Motor neuron (in vitro differentiated cells): ENCODE results near the gene CLIC1. TPM values are rescaled to one million over a fixed set of nuclear protein-coding genes. Genes with fewer than 3 reads are reported as not detected.
A peak's percentile ranks its signal among the peaks of the same experiment; 100 is the strongest.
"Not testable (repeated sequence)": the region's sequence is repeated elsewhere in the genome, so short reads cannot be mapped to it uniquely, and the experiment has no call there.

Experiments used
- ATAC-seq, 8 experiments: fragments of 200-7000 bp; cut with Tn5 transposase; replicated peaks in 6 of 8; 2 replicates each; pipeline ENCODE4 v1.8.0; 2021; ENCODE audit warnings: mild to moderate bottlenecking in 8 of 8, moderate library complexity in 8 of 8
- H3K27ac ChIP-seq, 2 donors: fragments of 250-450 bp; sonication (Bioruptor Pico); 2 replicates each; pipeline ENCODE4 v1.9.0; 2021; ENCODE audit warnings: antibody characterized with exemption in 2 of 2, mild to moderate bottlenecking in 2 of 2, moderate library complexity in 1 of 2
- H3K4me1 ChIP-seq, 2 donors: fragments of 250-450 bp; sonication (Bioruptor Pico); replicated peaks in 1 of 2; 2 replicates each; pipeline ENCODE4 v1.6.1; 2021; ENCODE audit warnings: antibody characterized with exemption in 2 of 2, mild to moderate bottlenecking in 2 of 2, moderate library complexity in 1 of 2
- H3K4me3 ChIP-seq, 5 donors: fragments of 250-450 bp; sonication (Bioruptor Pico); 2 replicates each; pipeline ENCODE4 v1.9.0; 2021; ENCODE audit warnings: antibody characterized with exemption in 5 of 5, mild to moderate bottlenecking in 5 of 5, moderate library complexity in 4 of 5
- WGBS, 10 experiments: fragments of 450-650 bp; shearing (Covaris generic); methylation state at CpG; one replicate each; pipeline ENCODE4 v1.0.0; 2022; 5-methylcytosine and 5-hydroxymethylcytosine counted together
- in situ Hi-C, 9 experiments: fragments of 400-800 bp; cut with MboI; loops; one replicate each; pipeline ENCODE4 v1.15.0; 2021; ENCODE audit warnings: low sequenced_read_pairs in 9 of 9, low pct_unique_long_range_greater_than_20kb in 2 of 9; ENCODE audit not compliant: unreplicated experiment in 9 of 9
- total RNA-seq, 8 experiments: library from RNA; unstranded; fragments of 300-600 nt; gene quantifications; 2 replicates each; pipeline versions ENCODE4 v1.2.3 to v1.2.4, GENCODE V29; 2022

Gene CLIC1
- total RNA-seq, 8 experiments from 2014 or later, result 73.5 to 627 (median 176) TPM

- in situ Hi-C loops, result no loop called here
- Histone ChIP-seq H3K4me1 (no peaks in the 10 kb centered on the region), H3K27ac (no peak overlapping the region), H3K4me3 (no peak overlapping the region)
- no peak for ATAC-seq
- 5 to 83% (median 75%) methylated on average over 1 to 4 of the region's 5 CpGs; no CpG with 5 or more reads in 2 of the 10 experiments for WGBS, 10 experiments
These were observed 16.0 kb downstream of the CLIC1 start for GRCh38 chr6:31720196-31720770.

- WGBS, 10 experiments, result 47 to 100% (median 66%) methylated on average over 1 to 4 of the region's 6 CpGs; no CpG with 5 or more reads in 2 of the 10 experiments
- in situ Hi-C loops, result no loop called here
- peaks cover 4 to 5% of the 10 kb centered on the region in 2 donors for H3K4me1 ChIP-seq
- H3K4me3 ChIP-seq, result no peak overlapping the region
- no peak overlapping the region for H3K27ac ChIP-seq
- no peak for ATAC-seq
These were observed 17.3 kb downstream of the CLIC1 start for GRCh38 chr6:31719001-31719400.

DNA sequence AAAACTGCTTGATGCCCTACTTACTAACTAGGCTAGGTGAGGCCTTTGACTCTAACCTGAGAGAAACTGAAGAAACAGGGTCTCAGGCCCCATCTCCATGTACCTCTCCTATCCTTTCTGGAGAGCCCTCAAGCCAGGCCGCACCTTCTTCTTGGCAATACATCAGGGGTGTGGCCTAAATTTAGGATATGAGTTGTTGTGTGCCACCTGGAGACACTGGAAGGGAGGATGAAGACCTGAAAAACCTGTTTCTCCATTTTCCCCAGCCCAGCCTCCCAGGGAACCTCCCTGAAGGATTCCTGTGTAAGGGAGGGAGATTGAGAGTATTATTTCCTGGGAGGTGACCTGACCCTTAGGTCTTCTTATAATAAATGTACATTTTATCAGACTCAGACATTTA is 18.1 kb downstream of the CLIC1 start:
- ATAC-seq, result no peak
- 100% methylated on average over 1 of the region's 1 CpG; no CpG with 5 or more reads in 6 of the 10 experiments for WGBS, 10 experiments
- in situ Hi-C loops, result no loop called here
- no peak overlapping the region for H3K4me3 ChIP-seq
- peaks cover 9 to 12% of the 10 kb centered on the region in 2 donors for H3K4me1 ChIP-seq
- no peak overlapping the region for H3K27ac ChIP-seq

- no peak overlapping the region for H3K4me3 ChIP-seq
- H3K4me1 ChIP-seq, result peaks cover 9 to 12% of the 10 kb centered on the region in 2 donors
- H3K27ac ChIP-seq, result no peak overlapping the region
- WGBS, 10 experiments, result 60 to 100% (median 78%) methylated on average over 1 to 7 of the region's 10 CpGs; no CpG with 5 or more reads in 2 of the 10 experiments
- ATAC-seq, result no peak
- in situ Hi-C loops, result no loop called here
These were observed 18.7 kb downstream of the CLIC1 start for GRCh38 chr6:31717499-31718222.

- in situ Hi-C loops, result no loop called here
- Histone ChIP-seq H3K4me1 (peaks cover 9 to 12% of the 10 kb centered on the region in 2 donors), H3K27ac (no peak within 1 kb of the TSS), H3K4me3 (no peak within 1 kb of the TSS)
- ATAC-seq, result no peak
- 33 to 100% (median 73%) methylated on average over 1 to 4 of the region's 16 CpGs; no CpG with 5 or more reads in 4 of the 10 experiments for WGBS, 10 experiments
These were observed 21.0 kb downstream of the CLIC1 start, which contains the start of gene LY6G6D for GRCh38 chr6:31715022-31715958. TSS of gene LY6G6D (plus strand) at chr6:31715348. CDS start at chr6:31715356, 8 bp downstream.

DNA sequence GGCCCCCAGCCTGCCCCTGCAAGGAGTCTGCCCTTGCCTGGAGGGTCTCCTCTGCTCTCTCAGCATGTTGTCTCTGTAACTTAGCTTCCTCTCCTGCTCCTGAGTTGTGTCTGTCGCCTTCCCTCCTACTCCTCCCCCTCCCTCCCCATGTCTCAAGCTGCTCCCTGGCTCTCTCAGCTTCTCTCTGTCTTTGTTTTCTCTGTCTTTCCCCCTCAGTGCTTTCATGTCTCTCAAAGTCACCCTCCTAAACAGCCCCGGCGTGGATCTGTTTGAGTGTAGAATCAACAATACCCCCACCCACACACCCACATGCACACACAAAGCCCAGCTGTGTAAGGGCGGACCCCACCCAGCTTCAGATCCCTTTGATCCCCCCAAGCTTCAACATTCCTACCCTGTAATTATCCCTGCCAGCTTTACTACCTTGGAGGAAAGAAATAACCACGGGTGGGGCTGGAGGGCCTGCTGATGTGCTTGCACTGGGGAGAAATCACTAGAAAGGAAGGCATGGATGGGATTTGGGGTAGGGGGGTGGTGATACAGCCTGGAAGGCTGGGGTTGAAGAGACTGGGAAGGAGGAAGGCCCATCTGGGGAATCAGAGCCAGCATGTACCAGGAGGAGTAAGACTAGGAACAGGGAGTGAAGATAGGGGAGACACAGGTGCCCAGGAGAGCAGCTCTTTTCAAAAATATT is 22.2 kb downstream of the CLIC1 start:
- in situ Hi-C loops, result no loop called here
- no peak overlapping the region for H3K27ac ChIP-seq
- WGBS, 10 experiments, result 0 to 17% (median 0%) methylated on average over 1 of the region's 5 CpGs; no CpG with 5 or more reads in 7 of the 10 experiments
- peak; percentile 34 to 82 (median 68) for ATAC-seq
- no peak overlapping the region for H3K4me3 ChIP-seq
- peaks cover 9 to 12% of the 10 kb centered on the region in 2 donors for H3K4me1 ChIP-seq

- in situ Hi-C loops, result no loop called here
- H3K4me1 ChIP-seq, result peaks cover 9 to 12% of the 10 kb centered on the region in 2 donors
- no peak for ATAC-seq
- 43 to 86% (median 75%) methylated on average over 1 to 2 of the region's 4 CpGs; no CpG with 5 or more reads in 4 of the 10 experiments for WGBS, 10 experiments
- no peak overlapping the region for H3K27ac ChIP-seq
- no peak overlapping the region for H3K4me3 ChIP-seq
These were observed 22.9 kb downstream of the CLIC1 start for GRCh38 chr6:31713465-31713864.

DNA sequence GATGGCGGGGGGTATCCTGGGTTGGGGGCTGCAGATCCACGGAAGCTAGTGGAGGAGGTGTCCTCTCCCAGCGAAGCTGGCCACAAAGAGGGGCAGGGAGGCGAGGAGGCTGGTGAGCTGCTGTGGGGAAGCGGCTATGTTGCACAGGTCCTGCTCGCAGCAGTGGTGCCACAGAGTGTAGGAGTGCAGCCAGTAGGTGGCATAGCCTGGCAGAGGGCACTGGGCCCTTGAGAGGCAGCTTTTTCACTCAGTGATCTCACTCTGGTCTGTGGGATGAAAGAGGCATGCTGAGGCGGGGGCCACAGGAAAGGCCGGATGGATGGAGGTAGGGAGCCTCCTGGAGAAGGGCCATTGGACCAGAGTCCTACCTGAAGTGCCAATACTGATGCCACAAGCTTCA is 24.0 kb downstream of the CLIC1 start:
- 88 to 100% (median 93%) methylated on average over 1 to 6 of the region's 8 CpGs; no CpG with 5 or more reads in 6 of the 10 experiments for WGBS, 10 experiments
- in situ Hi-C loops, result no loop called here

DNA sequence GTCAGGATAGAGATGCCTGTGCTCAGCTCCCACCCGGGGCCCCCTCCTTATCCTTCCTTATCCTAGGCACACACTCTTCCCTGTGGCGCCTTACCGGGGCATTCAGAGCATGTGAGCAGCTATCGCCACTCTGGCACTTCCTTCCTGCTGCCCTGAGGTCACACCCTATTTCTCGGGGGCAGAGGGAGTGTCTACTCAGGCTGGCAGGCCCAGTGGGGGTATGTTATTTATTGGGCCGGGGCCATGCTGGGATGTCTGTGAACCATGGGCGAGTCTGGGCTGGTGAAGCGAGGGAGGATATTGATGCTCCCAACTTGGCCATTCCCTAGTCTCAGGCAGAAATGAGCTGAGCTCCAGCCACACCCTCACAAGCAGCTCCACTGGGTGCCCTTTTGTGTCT is 25.1 kb downstream of the CLIC1 start:
- no peak overlapping the region for H3K27ac ChIP-seq
- peaks cover 9 to 12% of the 10 kb centered on the region in 2 donors for H3K4me1 ChIP-seq
- H3K4me3 ChIP-seq, result no peak overlapping the region
- no peak for ATAC-seq
- in situ Hi-C loops, result no loop called here
- WGBS, 10 experiments, result 53 to 87% (median 68%) methylated on average over 3 to 4 of the region's 8 CpGs; no CpG with 5 or more reads in 7 of the 10 experiments

More for the DNA sequence above, 24.0 kb downstream of the CLIC1 start:
- H3K4me1 ChIP-seq, result peaks cover 9 to 12% of the 10 kb centered on the region in 2 donors
- H3K4me3 ChIP-seq, result no peak overlapping the region
- peak in 2 of 8 experiments; percentile 17 to 49 for ATAC-seq
- H3K27ac ChIP-seq, result no peak overlapping the region

GRCh38 chr6:31710523-31711219 is 25.7 kb downstream of the CLIC1 start:
- no peak for ATAC-seq
- 0 to 71% (median 50%) methylated on average over 1 to 3 of the region's 5 CpGs; no CpG with 5 or more reads in 5 of the 10 experiments for WGBS, 10 experiments
- Histone ChIP-seq H3K4me3 (no peak overlapping the region), H3K27ac (no peak overlapping the region), H3K4me1 (peaks cover 9 to 12% of the 10 kb centered on the region in 2 donors)
- in situ Hi-C loops, result no loop called here

DNA sequence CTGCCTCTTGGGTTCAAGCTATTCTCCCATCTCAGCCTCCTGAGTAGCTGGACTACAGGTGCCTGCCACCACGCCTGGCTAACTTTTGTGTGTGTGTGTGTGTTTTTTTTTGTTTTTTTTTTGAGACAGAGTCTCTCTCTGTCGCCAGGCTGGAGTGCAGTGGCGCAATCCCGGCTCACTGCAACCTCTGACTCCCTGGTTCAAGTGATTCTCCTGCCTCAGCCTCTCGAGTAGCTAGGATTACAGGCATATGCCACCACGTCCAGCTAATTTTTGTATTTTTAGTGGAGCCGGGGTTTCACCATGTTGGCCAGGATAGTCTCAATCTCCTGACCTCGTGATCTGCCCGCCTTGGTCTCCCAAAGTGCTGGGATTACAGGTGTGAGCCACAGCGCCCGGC is 27.2 kb downstream of the CLIC1 start:
- H3K27ac ChIP-seq, H3K4me1 ChIP-seq, ATAC-seq, H3K4me3 ChIP-seq, in situ Hi-C loops: not testable (repeated sequence)
- 67 to 100% (median 90%) methylated on average over 3 to 6 of the region's 11 CpGs; no CpG with 5 or more reads in 6 of the 10 experiments for WGBS, 10 experiments

DNA sequence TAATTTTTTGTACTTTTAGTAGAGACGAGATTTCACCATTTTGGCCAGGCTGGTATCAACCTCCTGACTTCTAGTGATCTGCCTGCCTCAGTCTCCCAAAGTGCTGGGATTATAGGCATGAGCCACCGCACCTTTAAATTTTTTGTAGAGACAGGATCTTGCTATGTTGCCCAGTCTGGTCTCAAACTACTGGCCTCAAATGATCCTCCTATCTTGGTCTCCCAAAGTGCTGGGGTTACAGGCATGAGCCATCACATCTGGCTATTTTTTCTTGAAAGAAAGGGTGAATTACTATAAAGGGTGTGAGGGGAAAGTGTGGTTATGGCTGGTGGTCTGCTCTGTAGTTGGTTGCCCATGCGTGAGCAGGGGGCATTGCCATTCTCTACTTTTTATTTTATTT is 28.1 kb downstream of the CLIC1 start:
- no peak for ATAC-seq
- WGBS, 10 experiments, result 33 to 100% (median 80%) methylated on average over 1 to 3 of the region's 3 CpGs; no CpG with 5 or more reads in 3 of the 10 experiments
- in situ Hi-C loops, result no loop called here

More for the DNA sequence above, 28.1 kb downstream of the CLIC1 start:
- H3K4me3 ChIP-seq, result no peak overlapping the region
- H3K4me1 ChIP-seq, result no peaks in the 10 kb centered on the region
- no peak overlapping the region for H3K27ac ChIP-seq
